ENCODE results near the gene ABCG5.

Gene ABCG5

DNA sequence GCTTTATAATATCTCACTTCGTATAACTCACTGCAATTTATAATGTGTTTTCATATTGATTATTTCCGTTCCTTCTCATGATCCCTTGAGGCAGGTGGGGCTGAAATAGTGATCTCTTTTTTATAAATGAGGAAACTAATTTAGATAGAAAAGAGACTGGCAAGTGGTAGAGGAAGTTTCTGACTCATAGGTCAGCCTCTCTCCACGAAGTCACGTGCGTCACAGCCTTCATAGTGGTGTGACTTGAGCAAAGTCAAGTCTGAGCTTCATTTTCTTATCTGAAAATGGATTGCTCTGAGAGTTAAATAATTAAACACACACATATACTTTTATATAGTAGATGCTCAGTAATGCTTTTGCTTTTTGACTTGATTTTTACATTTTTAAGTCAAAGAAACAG, 19.9 kb downstream of the ABCG5 start:
- H3K4me3 ChIP-seq (ENCODE audit: low read length) = no peak overlapping the region
- no peak for DNase-seq (ENCODE audit: low read depth, low spot score)

DNA sequence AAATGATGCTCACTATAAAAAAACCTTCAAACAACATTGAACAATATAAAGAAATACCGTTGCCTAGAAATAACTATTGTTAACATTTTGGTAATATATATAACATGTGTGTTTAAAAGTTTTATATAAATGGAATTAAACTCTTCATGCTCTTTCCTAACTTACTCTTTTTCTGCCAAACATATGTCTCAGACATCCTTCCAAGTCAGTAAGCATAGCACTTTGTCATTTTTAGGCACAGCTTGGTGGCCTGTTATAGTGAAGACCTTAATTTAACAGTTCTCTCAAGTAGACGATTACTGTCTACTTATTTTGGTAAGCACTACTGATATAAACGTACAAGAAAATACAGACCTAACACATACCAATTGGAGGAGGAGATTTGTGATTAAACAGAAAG, 23.9 kb downstream of the ABCG5 start:
- no peak overlapping the region for H3K4me3 ChIP-seq (ENCODE audit: low read length)
- no peak for DNase-seq (ENCODE audit: low read depth, low spot score)

DNA sequence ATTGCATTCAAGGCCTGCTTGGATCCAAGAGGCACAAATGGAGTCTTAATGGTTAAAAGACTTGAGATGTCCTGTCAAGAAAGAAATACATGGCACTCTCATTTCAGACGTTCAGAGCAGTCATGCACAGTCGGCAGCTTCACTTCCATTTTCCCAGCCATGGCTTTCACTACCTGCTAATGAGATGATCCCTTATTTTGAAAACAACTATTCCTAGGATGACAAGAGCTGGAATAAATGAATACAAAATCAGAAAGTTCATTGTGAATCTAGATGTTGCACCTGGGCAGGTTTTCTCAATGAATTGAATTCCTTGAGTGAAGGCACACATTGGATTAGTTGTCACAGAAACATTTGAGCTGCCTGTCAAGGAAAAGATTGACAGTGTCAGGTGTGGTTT, 25.7 kb downstream of the ABCG5 start:
- no peak overlapping the region for H3K4me3 ChIP-seq (ENCODE audit: low read length)
- no peak for DNase-seq (ENCODE audit: low read depth, low spot score)

DNA sequence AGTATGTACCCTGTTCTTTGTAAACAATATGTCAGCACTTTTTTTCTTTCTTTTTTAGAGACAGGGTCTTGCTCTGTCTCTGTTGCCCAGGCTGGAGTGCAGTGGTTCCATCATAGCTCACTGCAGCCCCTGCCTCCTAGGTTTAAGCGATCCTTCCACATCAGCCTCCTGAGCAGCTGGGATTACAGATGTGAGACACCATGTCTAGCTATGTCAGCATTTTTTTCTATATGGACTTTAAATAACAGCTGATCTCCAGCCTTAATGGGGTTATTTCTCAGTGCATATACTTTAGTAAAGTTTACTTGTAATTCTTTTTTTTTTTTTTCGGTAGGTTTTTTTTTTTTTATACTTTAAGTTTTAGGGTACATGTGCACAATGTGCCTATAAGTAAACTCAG, 26.6 kb downstream of the ABCG5 start:
- H3K4me3 ChIP-seq (ENCODE audit: low read length) = no peak overlapping the region
- no peak for DNase-seq (ENCODE audit: low read depth, low spot score)

DNA sequence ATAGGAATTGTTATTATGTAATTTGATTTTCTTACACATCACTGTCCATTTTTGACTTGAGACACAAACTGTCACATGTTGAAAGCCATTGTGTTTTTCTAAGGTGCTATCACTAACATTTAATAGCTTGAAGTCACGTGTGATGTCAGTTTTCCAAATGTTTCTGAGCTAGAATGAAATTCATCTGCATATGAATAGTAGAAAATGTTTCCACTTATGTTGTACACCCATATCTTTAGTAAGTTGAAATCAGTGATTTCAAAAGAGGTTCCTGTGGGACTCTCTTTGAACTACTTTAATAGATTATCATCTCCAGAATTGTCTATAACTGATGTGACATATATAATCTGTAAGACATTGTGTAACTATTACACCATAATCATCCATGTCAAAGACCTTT, 27.8 kb downstream of the ABCG5 start:
- no peak for DNase-seq (ENCODE audit: low read depth, low spot score)
- H3K4me3 ChIP-seq (ENCODE audit: low read length) = no peak overlapping the region

DNA sequence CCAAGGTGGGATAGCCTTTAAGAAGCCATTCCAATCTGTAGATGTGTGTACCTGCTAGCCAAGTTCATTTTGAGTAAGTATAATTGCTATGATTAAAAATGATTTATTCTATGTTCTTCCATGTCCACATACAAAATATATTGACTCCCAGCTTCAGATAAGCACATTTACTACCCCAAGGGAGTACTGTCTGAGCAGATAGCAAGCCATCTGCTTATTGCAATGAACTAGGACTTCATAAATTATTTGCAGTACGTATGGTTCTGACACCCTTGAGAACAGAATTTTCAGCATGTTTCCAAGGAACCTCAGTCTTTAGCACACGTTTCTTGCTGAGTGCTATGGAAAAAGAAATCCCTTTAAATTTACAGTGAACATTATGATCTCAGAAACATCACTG, 28.2 kb downstream of the ABCG5 start:
- DNase-seq (ENCODE audit: low read depth, low spot score) = no peak
- H3K4me3 ChIP-seq (ENCODE audit: low read length) = no peak overlapping the region

DNA sequence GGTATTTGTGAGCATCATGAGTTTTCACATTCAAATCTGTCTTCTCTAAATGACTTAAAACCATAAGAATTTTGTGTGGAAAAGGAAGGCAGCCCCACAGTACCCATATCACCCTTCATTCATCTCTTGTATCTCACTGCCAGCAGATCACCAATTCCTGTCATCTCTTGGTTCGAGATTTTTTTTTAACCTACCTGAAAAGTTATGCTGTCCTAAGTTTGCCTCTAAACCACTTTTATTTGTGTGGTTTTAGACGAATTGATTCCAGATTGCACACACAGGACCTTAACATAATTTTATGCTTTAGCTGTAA, 32.0 kb downstream of the ABCG5 start:
- no peak for DNase-seq (ENCODE audit: low read depth, low spot score)
- H3K4me3 ChIP-seq (ENCODE audit: low read length) = no peak overlapping the region

DNA sequence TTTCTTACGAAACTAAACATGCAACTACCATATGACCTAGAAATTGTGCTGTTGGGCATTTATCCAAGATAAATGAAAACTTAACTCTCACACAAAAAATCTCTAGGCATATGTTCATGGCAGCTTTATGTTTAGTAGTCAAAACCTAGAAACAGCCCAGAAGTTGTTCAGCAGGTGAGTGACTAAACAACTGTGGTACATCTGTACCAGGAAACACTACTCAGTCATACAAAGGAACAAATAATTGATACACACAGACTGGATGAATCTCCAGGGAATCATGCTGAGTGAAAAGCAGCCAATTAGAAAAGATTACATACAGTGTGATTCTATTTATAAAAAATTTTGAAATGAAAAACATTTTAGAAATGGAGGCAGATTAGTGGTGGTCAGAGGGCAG, 35.5 kb downstream of the ABCG5 start:
- H3K4me3 ChIP-seq (ENCODE audit: low read length) = no peak overlapping the region

DNA sequence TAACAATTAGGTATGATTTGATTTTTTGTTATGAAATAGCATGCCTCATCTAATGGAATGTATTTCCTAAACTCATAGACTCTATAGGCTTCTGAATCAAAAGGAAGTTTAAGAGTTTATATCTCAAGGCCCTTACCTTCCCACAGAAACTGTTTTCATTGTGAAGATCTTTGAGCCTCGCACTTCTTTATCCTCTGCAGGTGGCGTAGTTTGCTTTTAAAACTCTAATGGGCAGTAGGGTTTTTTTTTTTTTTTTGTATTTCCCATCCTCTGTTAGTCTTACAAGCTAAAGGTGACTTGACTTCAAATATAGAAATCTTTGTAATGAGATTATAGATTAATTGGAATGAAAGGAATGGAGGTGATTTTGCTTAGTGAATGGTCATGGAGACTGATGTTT, 36.5 kb downstream of the ABCG5 start:
- no peak overlapping the region for H3K4me3 ChIP-seq (ENCODE audit: low read length)
- DNase-seq (ENCODE audit: low read depth, low spot score) = no peak

More for the DNA sequence above, 35.5 kb downstream of the ABCG5 start:
- no peak for DNase-seq (ENCODE audit: low read depth, low spot score)

DNA sequence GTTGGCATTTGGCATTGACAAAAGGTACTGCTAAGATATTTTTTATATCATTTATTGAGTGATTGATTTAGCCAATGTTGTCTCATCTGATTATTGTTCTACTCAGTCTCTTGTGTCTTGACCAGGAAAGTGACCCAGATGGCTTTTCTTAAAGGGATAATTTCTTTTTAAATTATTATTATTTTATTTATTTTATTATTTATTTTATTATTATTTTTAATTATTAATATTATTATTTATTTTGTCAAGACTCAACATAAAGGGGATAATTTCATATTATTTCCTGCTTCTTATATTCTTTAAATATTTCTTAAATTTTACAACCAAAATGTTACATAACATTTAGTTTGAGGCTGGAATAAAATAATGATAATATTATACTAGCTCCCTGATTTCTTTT, 37.7 kb downstream of the ABCG5 start:
- H3K4me3 ChIP-seq (ENCODE audit: low read length) = no peak overlapping the region
- DNase-seq (ENCODE audit: low read depth, low spot score) = no peak

DNA sequence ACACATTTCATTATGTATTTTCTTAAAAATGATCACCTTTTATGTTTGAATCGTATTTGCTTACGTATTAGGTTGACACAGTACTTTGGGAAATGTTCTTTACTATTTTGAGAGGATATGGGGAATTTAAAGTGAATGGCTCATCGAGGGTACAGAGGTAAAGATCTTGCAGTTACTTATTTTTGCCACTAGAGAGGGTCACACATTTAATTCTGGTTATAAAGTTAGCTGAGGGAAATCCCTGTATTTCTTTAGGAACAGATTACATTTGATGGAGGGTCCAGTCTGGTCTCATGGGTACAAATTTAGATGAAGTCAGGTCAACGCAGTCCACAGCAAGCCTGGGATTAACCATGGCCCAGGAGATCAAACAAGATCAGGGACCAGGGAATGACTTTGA, 40.3 kb downstream of the ABCG5 start:
- no peak overlapping the region for H3K4me3 ChIP-seq (ENCODE audit: low read length)
- no peak for DNase-seq (ENCODE audit: low read depth, low spot score)

DNA sequence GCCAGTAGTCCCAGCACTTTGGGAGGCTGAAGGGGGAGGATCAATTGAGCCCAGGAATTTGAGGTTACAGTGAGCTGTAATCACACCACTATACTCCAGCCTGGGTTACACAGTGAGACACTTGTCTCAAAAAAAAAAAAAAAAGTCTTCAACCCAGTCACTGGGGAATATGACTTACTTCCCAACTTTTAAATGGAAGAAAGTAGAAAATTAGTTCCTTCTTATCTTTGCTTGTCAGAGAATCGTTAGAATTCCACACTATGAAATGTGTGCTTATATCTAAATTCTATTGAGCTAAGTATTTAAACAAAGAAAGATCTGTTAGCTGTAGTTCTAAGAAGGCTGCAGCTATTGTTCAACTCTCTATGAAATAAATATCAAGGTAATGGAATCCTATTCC, 42.4 kb downstream of the ABCG5 start:
- no peak overlapping the region for H3K4me3 ChIP-seq (ENCODE audit: low read length)
- DNase-seq (ENCODE audit: low read depth, low spot score) = no peak

DNA sequence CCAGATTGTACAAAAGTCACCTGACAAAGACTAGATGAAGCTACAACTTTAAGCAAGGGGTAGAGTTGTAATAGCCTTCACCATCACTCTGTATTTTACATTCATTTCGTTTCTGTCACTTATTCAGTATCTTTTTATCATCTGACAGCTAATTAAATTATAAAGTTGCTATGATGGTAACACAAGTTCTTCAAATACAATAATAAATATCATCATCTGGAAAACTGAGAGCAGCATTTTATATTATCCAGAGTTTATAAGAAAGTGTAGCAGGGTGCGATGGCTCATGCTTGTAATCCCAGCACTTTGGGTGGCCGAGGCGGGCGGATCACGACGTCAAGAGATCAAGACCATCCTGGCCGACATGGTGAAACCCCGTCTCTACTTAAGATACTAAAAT, 43.7 kb downstream of the ABCG5 start:
- H3K4me3 ChIP-seq (ENCODE audit: low read length) = no peak overlapping the region
- DNase-seq (ENCODE audit: low read depth, low spot score) = no peak

DNA sequence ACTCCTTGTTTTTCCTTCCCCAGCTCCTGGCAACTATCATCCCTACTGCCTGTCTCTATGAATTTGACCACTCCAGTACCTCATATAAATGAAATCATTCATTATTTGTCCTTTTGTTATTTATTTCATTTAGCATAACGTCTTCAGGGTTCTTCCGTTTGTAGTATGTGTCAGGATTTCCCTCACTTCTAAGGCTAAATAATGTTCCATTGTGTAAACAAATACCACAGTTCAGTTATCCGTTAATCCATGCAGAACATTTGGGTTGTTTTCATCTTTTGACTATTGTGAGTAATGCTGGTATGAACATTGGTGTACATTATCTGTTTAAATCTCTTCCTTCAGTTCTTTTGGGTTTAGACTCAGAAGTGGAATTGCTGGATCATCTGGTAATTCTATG, 46.0 kb downstream of the ABCG5 start:
- DNase-seq (ENCODE audit: low read depth, low spot score) = no peak

DNA sequence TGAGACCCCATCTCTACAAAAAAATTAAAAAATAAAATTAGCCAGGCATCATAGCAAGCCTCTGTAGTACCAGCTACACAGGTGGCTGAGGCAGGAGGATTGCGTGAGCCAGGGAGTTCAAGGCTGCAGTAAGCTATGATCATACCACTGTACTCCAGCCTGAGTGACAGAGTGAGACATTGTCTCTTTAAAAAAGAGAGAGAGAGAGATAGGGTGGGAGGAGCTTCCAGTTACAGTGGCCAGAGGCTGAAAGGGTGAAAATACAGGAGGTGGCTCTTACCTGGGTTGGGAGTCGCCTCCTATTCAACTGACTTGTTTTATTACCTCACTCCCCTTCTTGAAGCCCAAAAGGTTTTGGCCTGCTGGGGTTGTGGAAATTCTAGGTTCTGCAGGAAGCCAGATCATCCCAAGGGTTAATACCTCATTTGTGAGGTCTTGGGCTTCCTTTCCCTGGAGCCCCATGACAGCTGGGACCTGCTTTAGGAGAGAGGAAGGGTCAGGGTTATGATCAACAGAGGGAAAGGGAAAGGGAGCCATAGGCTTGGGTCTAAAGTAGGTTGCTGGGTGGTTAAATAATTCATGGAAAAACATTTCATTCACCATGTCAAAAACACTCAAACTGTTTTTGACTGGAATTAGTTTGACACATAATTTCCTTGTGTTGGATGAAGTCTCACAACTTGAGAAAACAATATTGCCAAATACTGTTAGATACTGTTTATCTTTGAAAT, 47.4 kb downstream of the ABCG5 start:
- no peak overlapping the region for H3K4me3 ChIP-seq (ENCODE audit: low read length)
- no peak for DNase-seq (ENCODE audit: low read depth, low spot score)

More for the DNA sequence above, 46.0 kb downstream of the ABCG5 start:
- H3K4me3 ChIP-seq (ENCODE audit: low read length) = no peak overlapping the region

DNA sequence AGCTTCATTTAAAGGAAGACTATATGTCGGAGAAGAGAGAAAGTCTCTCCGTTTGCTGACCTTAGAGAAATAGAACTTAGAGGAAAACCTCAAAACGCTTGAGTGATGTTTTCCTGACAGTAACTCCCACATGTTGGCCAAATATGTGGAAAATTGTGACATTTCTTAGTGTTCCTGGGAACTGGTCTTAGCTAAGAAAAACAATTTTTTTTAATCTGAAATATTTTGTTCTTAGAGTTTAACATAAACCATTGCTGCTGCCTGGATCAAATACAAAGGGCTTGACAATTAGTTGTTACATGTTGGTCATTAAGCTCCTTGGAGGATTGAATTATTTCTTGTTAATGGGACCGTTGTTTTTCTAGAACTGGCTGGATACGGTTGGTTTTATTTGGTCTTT, 48.5 kb downstream of the ABCG5 start:
- no peak overlapping the region for H3K4me3 ChIP-seq (ENCODE audit: low read length)
- DNase-seq (ENCODE audit: low read depth, low spot score) = no peak

DNA sequence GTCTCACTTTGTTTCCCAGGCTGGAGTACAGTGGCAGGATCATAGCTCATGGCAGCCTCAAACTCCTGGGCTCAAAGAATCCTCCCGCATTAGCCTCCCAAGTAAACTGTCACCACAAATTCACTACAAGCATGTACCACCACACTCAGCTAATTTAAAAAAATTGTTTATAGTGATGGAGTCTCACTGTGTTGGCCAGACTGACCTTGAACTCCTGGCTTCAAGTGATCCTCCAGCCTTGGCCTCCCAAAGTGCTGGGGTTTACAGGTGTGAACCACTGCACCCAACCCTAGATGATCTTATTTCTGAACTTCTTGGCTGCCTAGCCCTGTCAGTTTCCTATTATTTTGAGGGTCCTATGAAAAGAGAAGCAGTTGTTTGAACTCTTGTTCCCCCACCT, 50.0 kb downstream of the ABCG5 start:
- DNase-seq (ENCODE audit: low read depth, low spot score) = no peak
- H3K4me3 ChIP-seq (ENCODE audit: low read length) = no peak overlapping the region

DNA sequence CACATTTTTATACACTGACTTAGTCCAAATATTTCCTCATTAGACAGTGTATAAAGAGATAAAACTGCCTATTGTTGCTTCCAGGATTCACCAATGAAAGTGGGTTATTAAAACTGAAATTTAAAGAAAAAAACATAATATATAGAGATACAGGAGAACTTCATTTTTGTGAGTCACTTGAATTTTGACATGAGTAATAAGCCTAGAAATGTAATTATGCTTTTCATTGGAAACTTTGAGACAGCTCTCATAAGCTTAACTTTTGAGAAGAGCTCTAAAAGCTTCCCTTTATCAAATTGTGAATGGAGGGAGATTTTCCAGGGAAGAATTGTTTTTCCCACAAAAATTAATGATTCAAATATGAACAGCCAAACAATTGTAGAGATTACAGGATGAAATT, 50.7 kb downstream of the ABCG5 start:
- no peak for DNase-seq (ENCODE audit: low read depth, low spot score)
- no peak overlapping the region for H3K4me3 ChIP-seq (ENCODE audit: low read length)

DNA sequence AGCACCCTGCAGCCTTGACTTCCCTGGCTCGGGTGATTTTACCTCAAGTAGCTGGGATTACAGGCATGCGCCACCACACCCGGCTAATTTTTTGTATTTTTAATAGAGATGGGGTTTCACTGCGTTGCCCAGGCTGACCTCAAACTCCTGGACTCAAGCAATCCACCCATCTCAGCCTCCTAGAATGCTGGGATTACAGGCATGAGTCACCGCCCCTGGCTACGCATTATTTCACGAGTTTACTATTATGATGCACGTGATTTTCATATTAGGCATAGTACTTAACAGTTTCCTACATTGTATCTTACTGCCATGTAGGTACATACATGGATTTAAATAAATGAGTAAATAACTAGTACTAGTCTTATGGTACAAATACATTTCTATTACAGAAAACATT, 60.4 kb downstream of the ABCG5 start:
- DNase-seq (ENCODE audit: low read depth, low spot score) = no peak
- no peak overlapping the region for H3K4me3 ChIP-seq (ENCODE audit: low read length)

DNA sequence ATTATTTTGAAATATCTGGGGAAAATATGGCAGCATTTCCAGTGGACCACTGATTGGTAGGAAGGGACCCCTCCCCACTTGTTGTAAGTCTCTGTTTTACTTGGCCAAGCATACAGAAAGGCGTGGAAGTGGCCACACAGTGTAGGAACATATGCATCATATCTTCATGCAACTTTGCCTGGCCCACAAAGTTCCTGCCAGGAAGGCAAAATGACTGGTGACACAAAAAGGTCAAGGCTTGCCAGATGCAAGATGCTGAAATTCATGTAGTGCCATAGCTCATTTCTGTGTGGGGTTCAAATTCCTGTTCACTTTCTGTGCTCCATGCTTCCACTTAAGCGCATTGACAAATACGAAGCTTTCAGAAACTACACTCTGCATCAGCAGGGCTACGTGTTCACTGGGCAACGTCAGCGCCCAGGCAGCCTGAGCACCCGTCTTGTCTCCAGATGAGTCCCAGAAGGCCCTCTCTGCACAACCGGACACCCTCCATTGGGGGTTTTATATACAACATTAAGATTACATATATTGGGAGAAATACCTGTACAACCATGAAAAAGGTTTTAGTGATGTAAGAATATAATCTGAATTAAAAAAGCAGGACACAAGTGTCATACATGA, 61.2 kb downstream of the ABCG5 start:
- no peak for DNase-seq (ENCODE audit: low read depth, low spot score)
- H3K4me3 ChIP-seq (ENCODE audit: low read length) = no peak overlapping the region

DNA sequence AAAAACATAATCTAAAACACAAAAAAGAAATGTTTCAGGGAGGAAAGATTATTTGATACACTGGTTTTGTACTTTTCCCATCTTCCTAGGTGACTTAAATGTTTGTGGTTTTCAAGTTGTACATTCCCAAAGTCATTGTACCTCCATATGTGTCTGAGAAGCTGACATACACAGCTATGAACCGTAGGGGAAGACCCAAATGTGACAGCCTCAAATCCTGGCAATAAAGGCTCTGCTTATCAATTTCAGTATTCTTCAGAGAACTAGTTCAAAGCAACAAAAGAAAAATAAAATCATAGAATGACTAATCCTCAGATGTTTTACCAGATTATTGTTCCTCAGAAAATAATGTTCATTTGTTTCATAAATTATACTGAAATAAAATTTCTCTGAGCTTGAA, 62.3 kb downstream of the ABCG5 start:
- no peak overlapping the region for H3K4me3 ChIP-seq (ENCODE audit: low read length)
- no peak for DNase-seq (ENCODE audit: low read depth, low spot score)

All from Jurkat, Clone E6-1 (cell line).